Measurements from ENCODE around the gene NPIPB12.
"Not testable (repeated sequence)": the region's sequence is repeated elsewhere in the genome, so short reads cannot be mapped to it uniquely, and the experiment has no call there.

Gene NPIPB12

GRCh38 chr16:29506308-29506707, at the start of gene NPIPB12:
NPIPB12 (minus strand) TSS chr16:29506408.
- not testable (repeated sequence) for DNase-seq

GRCh38 chr16:29521520-29521919, 15.3 kb upstream of the NPIPB12 start:
- not testable (repeated sequence) for DNase-seq

- DNase-seq: not testable (repeated sequence)
Measured at GRCh38 chr16:29482276-29482675, 23.9 kb downstream of the NPIPB12 start.

DNA sequence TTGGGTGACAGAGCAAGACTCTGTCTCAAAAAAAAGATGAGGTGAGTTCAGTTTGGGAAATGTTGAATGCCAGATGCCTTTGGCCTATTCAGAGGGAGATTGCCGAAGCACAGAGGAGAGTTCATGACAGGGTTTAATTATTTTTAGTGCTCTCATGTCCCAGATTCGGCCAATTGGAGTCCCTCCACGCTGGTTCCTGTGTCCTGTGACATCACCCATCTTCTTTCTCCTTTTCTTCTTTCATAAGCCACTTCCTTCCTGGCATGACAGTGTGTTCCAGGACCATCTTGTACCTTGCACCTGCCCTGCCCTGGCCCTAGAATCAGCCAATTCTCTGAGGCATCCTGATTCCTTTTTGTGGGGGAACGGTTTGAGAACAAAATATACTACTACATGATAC, 34.1 kb downstream of the NPIPB12 start:
- not testable (repeated sequence) for DNase-seq

DNA sequence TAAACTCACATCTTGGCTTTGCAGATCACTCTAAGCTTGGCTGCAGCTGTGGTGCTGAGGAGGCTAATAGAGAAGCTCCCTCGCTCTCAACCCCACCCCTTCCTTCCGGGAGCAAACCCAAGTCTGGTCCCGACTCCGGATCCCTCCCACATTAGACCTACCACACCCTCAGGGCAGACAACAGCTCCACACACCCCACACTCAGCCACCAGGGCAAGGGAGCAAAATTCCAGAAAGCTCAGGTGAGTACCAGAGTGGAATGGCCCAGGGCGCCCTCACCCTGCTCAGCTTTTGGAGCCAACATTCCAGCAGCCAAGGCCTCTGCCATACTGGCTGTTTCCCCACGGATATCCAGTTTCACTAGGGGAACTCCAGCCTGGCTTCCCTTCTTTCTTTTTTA, 36.5 kb downstream of the NPIPB12 start:
- DNase-seq: not testable (repeated sequence)

GRCh38 chr16:29467654-29468366, 38.4 kb downstream of the NPIPB12 start:
- not testable (repeated sequence) for DNase-seq

GRCh38 chr16:29466904-29467303, 39.3 kb downstream of the NPIPB12 start:
- not testable (repeated sequence) for DNase-seq

DNA sequence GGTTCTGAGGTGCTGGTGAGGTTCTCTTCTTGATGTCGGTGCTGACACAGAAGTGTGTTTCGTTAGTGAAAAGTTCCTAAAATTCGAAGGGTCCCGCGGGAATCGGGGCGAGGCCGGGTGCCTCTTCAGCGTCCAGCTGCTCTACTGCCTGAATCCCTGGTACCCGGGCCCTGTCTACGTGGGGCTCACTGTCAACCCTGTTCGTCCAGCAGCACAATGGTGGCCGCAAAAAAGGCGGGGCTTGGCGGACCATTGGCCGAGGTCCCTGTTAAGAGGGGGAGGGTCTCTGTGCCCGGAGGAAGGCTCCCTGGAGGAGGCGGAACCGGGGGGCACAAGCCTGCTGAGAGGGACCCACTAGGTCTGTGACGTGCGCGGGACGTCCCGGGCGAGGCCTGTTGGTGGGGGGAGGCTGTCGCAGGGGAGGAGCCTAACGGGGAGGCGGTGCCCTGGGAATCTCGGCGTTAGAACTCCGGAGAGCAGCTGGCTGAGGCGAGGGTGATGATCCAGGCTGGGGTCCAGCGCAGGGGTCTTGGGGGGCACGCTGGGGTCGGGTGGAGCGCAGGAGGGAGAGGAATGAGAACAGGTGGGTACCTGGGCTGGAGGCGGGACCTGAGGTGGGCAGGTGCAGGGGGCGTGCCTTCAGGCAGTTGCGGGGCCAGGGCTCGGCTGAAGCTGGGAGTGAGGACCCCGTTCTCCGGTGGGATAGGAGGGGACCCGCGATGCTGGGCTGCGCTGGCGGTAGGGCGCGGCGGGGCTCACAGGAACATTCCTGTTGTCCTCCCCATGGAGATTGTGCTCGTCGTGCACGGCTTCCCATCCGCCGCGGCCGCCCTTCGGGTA, 40.0 kb downstream of the NPIPB12 start:
- DNase-seq: not testable (repeated sequence)

GRCh38 chr16:29460647-29461030, 45.6 kb downstream of the NPIPB12 start:
- DNase-seq: not testable (repeated sequence)

GRCh38 chr16:29459706-29460646, 46.2 kb downstream of the NPIPB12 start, which contains the start of gene SULT1A4:
SULT1A4 (plus strand) TSS chr16:29459913; CDS start chr16:29461386, 1,473 bp downstream.
- not testable (repeated sequence) for DNase-seq

GRCh38 chr16:29457660-29458059, 48.5 kb downstream of the NPIPB12 start:
- not testable (repeated sequence) for DNase-seq

- DNase-seq: not testable (repeated sequence)
Measured at GRCh38 chr16:29454828-29455227, 51.4 kb downstream of the NPIPB12 start.

- DNase-seq: not testable (repeated sequence)
Measured at GRCh38 chr16:29454269-29454668, 51.9 kb downstream of the NPIPB12 start, which contains the start of the genes BOLA2 and SLX1B. BOLA2 (minus strand) TSS chr16:29454351; CDS start chr16:29454253, 98 bp downstream. SLX1B (plus strand) TSS chr16:29454533.

GRCh38 chr16:29453754-29454153, 52.5 kb downstream of the NPIPB12 start:
- not testable (repeated sequence) for DNase-seq
